ENCODE measurements around the gene ABLIM3. TPM values are rescaled to one million over a fixed set of nuclear protein-coding genes. Genes with fewer than 3 reads are reported as not detected.
"Not testable (repeated sequence)": the region's sequence is repeated elsewhere in the genome, so short reads cannot be mapped to it uniquely, and the experiment has no call there.

The ABLIM3 gene
- total and polyA plus RNA-seq, 2 donors, result 1.4 to 7.3 TPM

- under 1% methylated on average over 81 of the region's 81 CpGs for WGBS
- peaks cover 0 to 11% of the 10 kb centered on the region in 2 donors for H3K4me1 ChIP-seq (ENCODE audit: control insufficient read depth in 2 of 2, insufficient read depth in 2 of 2, low read length in 2 of 2)
- peaks cover 36 to 60% of the 10 kb centered on the region in 2 donors for H3K27me3 ChIP-seq (ENCODE audit: control insufficient read depth in 2 of 2, insufficient read depth in 1 of 2, low read length in 1 of 2)
- H3K36me3 ChIP-seq (ENCODE audit: control insufficient read depth in 2 of 2, insufficient read depth in 2 of 2, low read length in 1 of 2), result peaks cover 0 to 3% of the 10 kb centered on the region in 2 donors
- peak in 2 of 9 donors; percentile 25 to 40 for DNase-seq (ENCODE audit: low read depth in 6 of 9, low spot score in 9 of 9)
- peaks cover 1 to 3% of the 10 kb centered on the region in 2 donors for H3K9me3 ChIP-seq (ENCODE audit: control insufficient read depth in 2 of 2, insufficient read depth in 1 of 2, low read length in 1 of 2)
- H3K27ac ChIP-seq (ENCODE audit: low read depth in 1 of 2, low read length in 1 of 2), result peak within 1 kb of the TSS; percentile 23 to 58
- H3K4me3 ChIP-seq (ENCODE audit: low read length in 2 of 2), result peak within 1 kb of the TSS; percentile 38 to 53
Measured at GRCh38 chr5:149271716-149272563, 130.6 kb downstream of the ABLIM3 start, which contains the start of gene AFAP1L1. TSS of gene AFAP1L1 (plus strand) at chr5:149271859. CDS start at chr5:149271969, 110 bp downstream.

GRCh38 chr5:149272781-149273180 is 131.5 kb downstream of the ABLIM3 start:
- not testable (repeated sequence) for DNase-seq (ENCODE audit: low read depth in 6 of 9, low spot score in 9 of 9); H3K9me3 ChIP-seq (ENCODE audit: control insufficient read depth in 2 of 2, insufficient read depth in 1 of 2, low read length in 1 of 2); H3K4me3 ChIP-seq (ENCODE audit: low read length in 2 of 2); H3K36me3 ChIP-seq (ENCODE audit: control insufficient read depth in 2 of 2, insufficient read depth in 2 of 2, low read length in 1 of 2); H3K27ac ChIP-seq (ENCODE audit: low read depth in 1 of 2, low read length in 1 of 2)
- 75% methylated on average over 16 of the region's 16 CpGs for WGBS
- peaks cover 36 to 57% of the 10 kb centered on the region in 2 donors for H3K27me3 ChIP-seq (ENCODE audit: control insufficient read depth in 2 of 2, insufficient read depth in 1 of 2, low read length in 1 of 2)
- H3K4me1 ChIP-seq (ENCODE audit: control insufficient read depth in 2 of 2, insufficient read depth in 2 of 2, low read length in 2 of 2), result peaks cover 0 to 11% of the 10 kb centered on the region in 2 donors

GRCh38 chr5:149273237-149273636 is 131.9 kb downstream of the ABLIM3 start:
- Histone ChIP-seq H3K27me3 (ENCODE audit: control insufficient read depth in 2 of 2, insufficient read depth in 1 of 2, low read length in 1 of 2) (peaks cover 36 to 57% of the 10 kb centered on the region in 2 donors), H3K9me3 (ENCODE audit: control insufficient read depth in 2 of 2, insufficient read depth in 1 of 2, low read length in 1 of 2) (peaks cover 1 to 3% of the 10 kb centered on the region in 2 donors), H3K36me3 (ENCODE audit: control insufficient read depth in 2 of 2, insufficient read depth in 2 of 2, low read length in 1 of 2) (peaks cover 0 to 3% of the 10 kb centered on the region in 2 donors), H3K4me1 (ENCODE audit: control insufficient read depth in 2 of 2, insufficient read depth in 2 of 2, low read length in 2 of 2) (peaks cover 3 to 11% of the 10 kb centered on the region in 2 donors), H3K27ac (ENCODE audit: low read depth in 1 of 2, low read length in 1 of 2) (no peak overlapping the region), H3K4me3 (ENCODE audit: low read length in 2 of 2) (no peak overlapping the region)
- no peak for DNase-seq (ENCODE audit: low read depth in 6 of 9, low spot score in 9 of 9)
- 90% methylated on average over 5 of the region's 5 CpGs for WGBS

- Histone ChIP-seq H3K27ac (ENCODE audit: low read depth in 1 of 2, low read length in 1 of 2) (no peak overlapping the region), H3K4me3 (ENCODE audit: low read length in 2 of 2) (no peak overlapping the region), H3K36me3 (ENCODE audit: control insufficient read depth in 2 of 2, insufficient read depth in 2 of 2, low read length in 1 of 2) (peaks cover 0 to 3% of the 10 kb centered on the region in 2 donors), H3K27me3 (ENCODE audit: control insufficient read depth in 2 of 2, insufficient read depth in 1 of 2, low read length in 1 of 2) (peaks cover 36 to 57% of the 10 kb centered on the region in 2 donors), H3K4me1 (ENCODE audit: control insufficient read depth in 2 of 2, insufficient read depth in 2 of 2, low read length in 2 of 2) (peaks cover 3 to 11% of the 10 kb centered on the region in 2 donors), H3K9me3 (ENCODE audit: control insufficient read depth in 2 of 2, insufficient read depth in 1 of 2, low read length in 1 of 2) (peaks cover 0 to 3% of the 10 kb centered on the region in 2 donors)
- no peak for DNase-seq (ENCODE audit: low read depth in 6 of 9, low spot score in 9 of 9)
- 87% methylated on average over 3 of the region's 3 CpGs for WGBS
Measured at GRCh38 chr5:149273950-149274349, 132.7 kb downstream of the ABLIM3 start.

GRCh38 chr5:149274939-149275338 is 133.6 kb downstream of the ABLIM3 start:
- Histone ChIP-seq H3K9me3 (ENCODE audit: control insufficient read depth in 2 of 2, insufficient read depth in 1 of 2, low read length in 1 of 2) (no peaks in the 10 kb centered on the region), H3K4me1 (ENCODE audit: control insufficient read depth in 2 of 2, insufficient read depth in 2 of 2, low read length in 2 of 2) (peaks cover 3 to 11% of the 10 kb centered on the region in 2 donors), H3K4me3 (ENCODE audit: low read length in 2 of 2) (no peak overlapping the region), H3K36me3 (ENCODE audit: control insufficient read depth in 2 of 2, insufficient read depth in 2 of 2, low read length in 1 of 2) (peaks cover 0 to 3% of the 10 kb centered on the region in 2 donors), H3K27me3 (ENCODE audit: control insufficient read depth in 2 of 2, insufficient read depth in 1 of 2, low read length in 1 of 2) (peaks cover 33 to 48% of the 10 kb centered on the region in 2 donors), H3K27ac (ENCODE audit: low read depth in 1 of 2, low read length in 1 of 2) (no peak overlapping the region)
- DNase-seq (ENCODE audit: low read depth in 6 of 9, low spot score in 9 of 9), result no peak
- 94% methylated on average over 1 of the region's 1 CpG for WGBS

- Histone ChIP-seq H3K4me3 (ENCODE audit: low read length in 2 of 2) (no peak overlapping the region), H3K36me3 (ENCODE audit: control insufficient read depth in 2 of 2, insufficient read depth in 2 of 2, low read length in 1 of 2) (peaks cover 0 to 3% of the 10 kb centered on the region in 2 donors), H3K27me3 (ENCODE audit: control insufficient read depth in 2 of 2, insufficient read depth in 1 of 2, low read length in 1 of 2) (peaks cover 12 to 24% of the 10 kb centered on the region in 2 donors), H3K27ac (ENCODE audit: low read depth in 1 of 2, low read length in 1 of 2) (no peak overlapping the region), H3K4me1 (ENCODE audit: control insufficient read depth in 2 of 2, insufficient read depth in 2 of 2, low read length in 2 of 2) (peaks cover 3% of the 10 kb centered on the region in 2 donors), H3K9me3 (ENCODE audit: control insufficient read depth in 2 of 2, insufficient read depth in 1 of 2, low read length in 1 of 2) (no peaks in the 10 kb centered on the region)
- WGBS, result 69% methylated on average over 4 of the region's 4 CpGs
- DNase-seq (ENCODE audit: low read depth in 6 of 9, low spot score in 9 of 9), result no peak
Measured at GRCh38 chr5:149277801-149278200, 136.5 kb downstream of the ABLIM3 start.

GRCh38 chr5:149278451-149279210 is 137.3 kb downstream of the ABLIM3 start:
- peaks cover 3% of the 10 kb centered on the region in 2 donors for H3K4me1 ChIP-seq (ENCODE audit: control insufficient read depth in 2 of 2, insufficient read depth in 2 of 2, low read length in 2 of 2)
- peaks cover 4 to 16% of the 10 kb centered on the region in 2 donors for H3K27me3 ChIP-seq (ENCODE audit: control insufficient read depth in 2 of 2, insufficient read depth in 1 of 2, low read length in 1 of 2)
- peaks cover 0 to 2% of the 10 kb centered on the region in 2 donors for H3K36me3 ChIP-seq (ENCODE audit: control insufficient read depth in 2 of 2, insufficient read depth in 2 of 2, low read length in 1 of 2)
- no peak overlapping the region for H3K4me3 ChIP-seq (ENCODE audit: low read length in 2 of 2)
- WGBS, result 92% methylated on average over 5 of the region's 5 CpGs
- DNase-seq (ENCODE audit: low read depth in 6 of 9, low spot score in 9 of 9), result no peak
- no peak overlapping the region for H3K27ac ChIP-seq (ENCODE audit: low read depth in 1 of 2, low read length in 1 of 2)
- H3K9me3 ChIP-seq (ENCODE audit: control insufficient read depth in 2 of 2, insufficient read depth in 1 of 2, low read length in 1 of 2), result no peaks in the 10 kb centered on the region

GRCh38 chr5:149279661-149280060 is 138.4 kb downstream of the ABLIM3 start:
- Histone ChIP-seq H3K36me3 (ENCODE audit: control insufficient read depth in 2 of 2, insufficient read depth in 2 of 2, low read length in 1 of 2) (no peaks in the 10 kb centered on the region), H3K4me3 (ENCODE audit: low read length in 2 of 2) (no peak overlapping the region), H3K4me1 (ENCODE audit: control insufficient read depth in 2 of 2, insufficient read depth in 2 of 2, low read length in 2 of 2) (peaks cover 3 to 6% of the 10 kb centered on the region in 2 donors), H3K9me3 (ENCODE audit: control insufficient read depth in 2 of 2, insufficient read depth in 1 of 2, low read length in 1 of 2) (no peaks in the 10 kb centered on the region), H3K27ac (ENCODE audit: low read depth in 1 of 2, low read length in 1 of 2) (no peak overlapping the region), H3K27me3 (ENCODE audit: control insufficient read depth in 2 of 2, insufficient read depth in 1 of 2, low read length in 1 of 2) (peaks cover 0 to 7% of the 10 kb centered on the region in 2 donors)
- DNase-seq (ENCODE audit: low read depth in 6 of 9, low spot score in 9 of 9), result no peak
- WGBS, result 85% methylated on average over 1 of the region's 1 CpG

Data from thymus (tissue), 11 donors.